ENCODE data around the gene TIMM9. TPM values are rescaled to one million over a fixed set of nuclear protein-coding genes. Genes with fewer than 3 reads are reported as not detected.
A peak's percentile ranks its signal among the peaks of the same experiment; 100 is the strongest.

TIMM9 gene
- total RNA-seq (10 to 100 TPM; 25.5 to 35.8 (median 30.9) TPM), polyA plus RNA-seq (42.5 TPM)
- long read RNA-seq, donor 1, partial matches to known transcripts: 9 of 11 reads
- long read RNA-seq, donor 1, other reads (novel, unspliced or antisense): 2 of 11 reads
- long read RNA-seq, donor 2, partial matches to known transcripts: 2 of 4 reads
- long read RNA-seq, donor 2, other reads (novel, unspliced or antisense): 0 of 4 reads
- long read RNA-seq, donor 3, partial matches to known transcripts: 12 of 13 reads
- long read RNA-seq, donor 3, other reads (novel, unspliced or antisense): 0 of 13 reads
- long read RNA-seq, donor 4, partial matches to known transcripts: 4 of 5 reads
- long read RNA-seq, donor 4, other reads (novel, unspliced or antisense): 1 of 5 reads

DNA sequence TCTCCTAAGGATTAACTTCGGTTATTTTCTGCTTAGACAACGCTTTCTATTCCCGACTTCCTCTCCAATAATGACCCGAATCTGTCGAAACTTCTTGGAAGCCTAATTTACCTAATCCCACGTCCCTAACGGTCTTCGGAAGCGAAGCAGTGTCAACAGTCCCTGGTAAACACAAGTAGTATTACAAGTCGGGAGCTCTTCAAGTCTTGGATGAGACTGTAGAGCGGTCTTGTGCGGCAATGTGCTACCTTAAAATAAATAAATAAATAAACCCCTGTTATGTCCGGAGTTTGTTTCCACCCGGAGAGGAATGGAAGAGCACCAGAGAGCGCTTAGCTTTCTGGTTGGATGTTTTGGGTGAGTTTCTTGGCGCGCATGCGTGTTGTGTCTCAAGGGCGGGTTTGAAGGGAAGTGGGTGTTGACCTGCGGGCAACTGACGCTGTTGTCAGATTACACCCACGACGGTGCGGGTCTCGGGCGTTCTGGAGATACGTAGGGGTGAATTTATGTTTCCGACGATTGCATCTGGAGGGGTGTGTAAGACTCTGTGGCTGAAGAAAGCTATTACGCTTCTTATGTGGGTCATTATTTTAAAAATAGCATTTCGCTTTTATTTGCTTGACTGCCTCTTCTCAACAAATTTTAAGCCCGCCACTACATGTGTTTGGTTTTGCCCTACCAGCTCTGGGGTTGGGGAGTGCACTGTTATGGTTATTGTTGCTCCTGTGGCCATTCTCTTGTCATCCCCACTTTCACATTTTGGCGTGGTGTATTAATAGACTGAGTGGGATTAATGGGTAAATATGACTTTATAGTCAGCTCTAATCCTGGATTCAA lies at the start of gene TIMM9, which contains the start of gene KIAA0586:
Gene TIMM9 (minus strand): TSS at position 251 of the 837 bp plus-strand sequence. CDS start 15,586 bp downstream, outside the sequence.
Gene KIAA0586 (plus strand): TSS at position 439 of the 837 bp plus-strand sequence. CDS start 546 bp downstream, outside the sequence.
- Histone ChIP-seq H3K4me1 (ENCODE audit: control insufficient read depth, insufficient read depth, low read length) (no peaks in the 10 kb centered on the region), H3K27me3 (ENCODE audit: control insufficient read depth, insufficient read depth) (no peaks in the 10 kb centered on the region), H3K9me3 (ENCODE audit: control insufficient read depth, low read length) (no peaks in the 10 kb centered on the region), H3K4me3 (ENCODE audit: low read length) (peak within 1 kb of the TSS; percentile 67), H3K27ac (ENCODE audit: low read length) (peak within 1 kb of the TSS; percentile 92)
- DNase-seq (peak; percentile 97 to 98 (median 97)), ATAC-seq (peak; percentile 98)
- WGBS: under 1% methylated on average over 33 of the region's 33 CpGs
- intact Hi-C loops (cut with DNase I): no loop called here

- intact Hi-C loops (cut with DNase I): no loop called here
- WGBS: 99% methylated on average over 1 of the region's 1 CpG
- H3K4me1 ChIP-seq (ENCODE audit: control insufficient read depth, insufficient read depth, low read length): no peaks in the 10 kb centered on the region
Observed at GRCh38 chr14:58476320-58476719, 49.0 kb upstream of the TIMM9 start.

GRCh38 chr14:58469309-58469708 lies 42.0 kb upstream of the TIMM9 start:
- H3K4me1 ChIP-seq (ENCODE audit: control insufficient read depth, insufficient read depth, low read length): no peaks in the 10 kb centered on the region
- H3K9me3 ChIP-seq (ENCODE audit: control insufficient read depth, low read length): no peaks in the 10 kb centered on the region
- ATAC-seq: no peak
- H3K27ac ChIP-seq (ENCODE audit: low read length): no peak overlapping the region
- no peaks in the 10 kb centered on the region for H3K27me3 ChIP-seq (ENCODE audit: control insufficient read depth, insufficient read depth)
- no peak overlapping the region for H3K4me3 ChIP-seq (ENCODE audit: low read length)
- intact Hi-C loops (cut with DNase I): no loop called here
- no peak for DNase-seq
- 93% methylated on average over 5 of the region's 5 CpGs for whole genome bisulfite sequencing

More at GRCh38 chr14:58476320-58476719, 49.0 kb upstream of the TIMM9 start:
- H3K27ac ChIP-seq (ENCODE audit: low read length): no peak overlapping the region
- no peak overlapping the region for H3K4me3 ChIP-seq (ENCODE audit: low read length)
- ATAC-seq (no peak), DNase-seq (no peak)
- H3K27me3 ChIP-seq (ENCODE audit: control insufficient read depth, insufficient read depth): no peaks in the 10 kb centered on the region
- H3K9me3 ChIP-seq (ENCODE audit: control insufficient read depth, low read length): no peaks in the 10 kb centered on the region

DNA sequence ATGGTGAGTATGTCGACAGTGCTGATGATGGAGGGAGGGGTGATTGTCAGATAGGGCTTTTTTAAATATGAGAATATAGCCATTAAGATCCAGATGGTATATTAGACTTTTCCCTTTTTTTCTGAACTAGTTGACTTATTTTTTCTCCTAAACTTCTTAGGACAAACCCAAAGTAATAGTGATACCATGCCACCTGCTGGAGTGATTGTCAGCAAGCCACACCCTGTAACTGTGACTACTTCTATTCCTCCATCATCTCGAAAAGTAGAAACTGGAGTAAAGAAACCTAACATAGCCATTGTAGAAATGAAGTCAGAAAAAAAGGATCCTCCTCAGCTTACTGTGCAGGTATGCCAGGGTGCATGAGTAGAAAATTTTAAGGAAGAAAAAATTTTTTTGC lies 40.2 kb upstream of the TIMM9 start:
- WGBS: 94% methylated on average over 2 of the region's 2 CpGs
- ATAC-seq (no peak), DNase-seq (no peak)
- H3K27ac ChIP-seq (ENCODE audit: low read length): no peak overlapping the region
- no peak overlapping the region for H3K4me3 ChIP-seq (ENCODE audit: low read length)
- no peaks in the 10 kb centered on the region for H3K9me3 ChIP-seq (ENCODE audit: control insufficient read depth, low read length)
- no peaks in the 10 kb centered on the region for H3K27me3 ChIP-seq (ENCODE audit: control insufficient read depth, insufficient read depth)
- intact Hi-C loops (cut with DNase I): no loop called here
- H3K4me1 ChIP-seq (ENCODE audit: control insufficient read depth, insufficient read depth, low read length): no peaks in the 10 kb centered on the region

DNA sequence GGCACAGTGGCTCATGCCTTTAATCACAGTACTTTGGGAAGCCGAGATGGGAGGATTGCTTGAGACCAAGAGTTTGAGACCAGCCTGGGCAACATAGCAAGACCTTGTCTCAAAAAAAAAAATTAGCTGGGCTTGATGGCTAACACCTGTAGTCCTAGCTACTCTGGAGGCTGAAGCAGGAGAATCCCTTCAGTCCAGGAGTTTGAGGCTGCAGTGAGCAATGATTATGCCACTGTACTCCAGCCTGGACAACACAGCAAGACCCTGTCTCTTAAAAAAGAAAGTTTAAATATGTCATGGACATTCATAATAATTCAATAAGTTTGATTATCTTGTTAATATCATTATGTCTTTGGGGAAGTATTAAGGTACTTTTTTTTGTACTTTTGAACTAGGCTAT lies 39.1 kb upstream of the TIMM9 start:
- WGBS: 93% methylated on average over 1 of the region's 1 CpG
- no peak for DNase-seq
- intact Hi-C loops (cut with DNase I): no loop called here
- no peaks in the 10 kb centered on the region for H3K9me3 ChIP-seq (ENCODE audit: control insufficient read depth, low read length)
- no peak for ATAC-seq
- H3K27me3 ChIP-seq (ENCODE audit: control insufficient read depth, insufficient read depth): no peaks in the 10 kb centered on the region
- H3K4me1 ChIP-seq (ENCODE audit: control insufficient read depth, insufficient read depth, low read length): no peaks in the 10 kb centered on the region
- no peak overlapping the region for H3K4me3 ChIP-seq (ENCODE audit: low read length)
- no peak overlapping the region for H3K27ac ChIP-seq (ENCODE audit: low read length)

DNA sequence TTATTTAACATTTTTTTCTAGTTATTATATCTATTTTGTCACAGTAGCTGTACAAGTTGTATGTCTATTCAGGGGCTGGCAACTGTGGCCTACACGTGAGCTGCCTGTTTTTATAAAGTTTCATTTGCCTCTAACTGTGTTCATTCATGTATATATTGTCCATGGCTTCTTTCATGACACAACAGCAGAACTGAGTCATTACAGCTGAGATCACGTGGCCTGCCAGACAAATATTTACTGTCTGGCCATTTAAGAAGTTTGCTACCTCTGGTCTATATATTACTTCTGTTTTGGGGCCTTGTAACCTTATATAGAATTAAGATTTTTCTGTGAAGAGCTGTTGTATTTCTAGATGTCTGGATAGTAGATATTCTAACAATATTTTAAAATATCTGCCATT lies 38.1 kb upstream of the TIMM9 start:
- H3K27ac ChIP-seq (ENCODE audit: low read length): no peak overlapping the region
- 88% methylated on average over 2 of the region's 2 CpGs for WGBS

GRCh38 chr14:58464652-58465051 lies 37.3 kb upstream of the TIMM9 start:
- DNase-seq: no peak
- Histone ChIP-seq H3K27me3 (ENCODE audit: control insufficient read depth, insufficient read depth) (no peaks in the 10 kb centered on the region), H3K27ac (ENCODE audit: low read length) (no peak overlapping the region), H3K9me3 (ENCODE audit: control insufficient read depth, low read length) (no peaks in the 10 kb centered on the region), H3K4me3 (ENCODE audit: low read length) (no peak overlapping the region), H3K4me1 (ENCODE audit: control insufficient read depth, insufficient read depth, low read length) (no peaks in the 10 kb centered on the region)
- intact Hi-C loops (cut with DNase I): no loop called here
- ATAC-seq: no peak
- WGBS: 96% methylated on average over 8 of the region's 8 CpGs

More for the DNA sequence above, 38.1 kb upstream of the TIMM9 start:
- H3K4me3 ChIP-seq (ENCODE audit: low read length): no peak overlapping the region
- H3K4me1 ChIP-seq (ENCODE audit: control insufficient read depth, insufficient read depth, low read length): no peaks in the 10 kb centered on the region
- ATAC-seq (no peak), DNase-seq (no peak)
- no peaks in the 10 kb centered on the region for H3K9me3 ChIP-seq (ENCODE audit: control insufficient read depth, low read length)
- no peaks in the 10 kb centered on the region for H3K27me3 ChIP-seq (ENCODE audit: control insufficient read depth, insufficient read depth)
- intact Hi-C loops (cut with DNase I): no loop called here

DNA sequence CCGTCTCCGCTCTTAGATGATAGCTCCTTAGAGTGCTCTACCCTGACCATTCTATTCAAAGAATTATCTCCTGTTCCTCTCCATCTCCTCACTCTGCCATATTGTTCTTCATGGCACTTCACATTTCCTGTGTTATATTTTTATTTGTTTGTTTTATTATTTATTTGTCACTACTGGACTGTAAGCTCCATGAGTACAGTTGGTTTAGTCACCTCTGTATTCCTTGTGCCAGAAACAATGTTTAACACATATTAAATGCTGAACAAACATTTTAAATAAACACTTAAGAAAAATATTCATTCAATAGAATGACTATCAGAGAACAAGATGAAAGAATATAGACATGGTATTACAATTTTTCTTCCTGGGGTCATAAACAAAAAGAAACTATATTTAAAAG lies 35.8 kb upstream of the TIMM9 start:
- intact Hi-C loops (cut with DNase I): no loop called here
- no peak for DNase-seq
- Histone ChIP-seq H3K4me1 (ENCODE audit: control insufficient read depth, insufficient read depth, low read length) (no peaks in the 10 kb centered on the region), H3K27ac (ENCODE audit: low read length) (no peak overlapping the region), H3K4me3 (ENCODE audit: low read length) (no peak overlapping the region), H3K9me3 (ENCODE audit: control insufficient read depth, low read length) (no peaks in the 10 kb centered on the region), H3K27me3 (ENCODE audit: control insufficient read depth, insufficient read depth) (no peaks in the 10 kb centered on the region)
- 99% methylated on average over 2 of the region's 2 CpGs for WGBS
- no peak for ATAC-seq

GRCh38 chr14:58460772-58461171 lies 33.4 kb upstream of the TIMM9 start:
- intact Hi-C loops (cut with DNase I): no loop called here
- no peaks in the 10 kb centered on the region for H3K9me3 ChIP-seq (ENCODE audit: control insufficient read depth, low read length)
- no peak overlapping the region for H3K27ac ChIP-seq (ENCODE audit: low read length)
- H3K27me3 ChIP-seq (ENCODE audit: control insufficient read depth, insufficient read depth): no peaks in the 10 kb centered on the region
- ATAC-seq (no peak), DNase-seq (no peak)
- WGBS: 88% methylated on average over 2 of the region's 2 CpGs
- H3K4me1 ChIP-seq (ENCODE audit: control insufficient read depth, insufficient read depth, low read length): no peaks in the 10 kb centered on the region
- H3K4me3 ChIP-seq (ENCODE audit: low read length): no peak overlapping the region

- Histone ChIP-seq H3K4me1 (ENCODE audit: control insufficient read depth, insufficient read depth, low read length) (no peaks in the 10 kb centered on the region), H3K4me3 (ENCODE audit: low read length) (no peak overlapping the region), H3K27ac (ENCODE audit: low read length) (no peak overlapping the region), H3K9me3 (ENCODE audit: control insufficient read depth, low read length) (no peaks in the 10 kb centered on the region), H3K27me3 (ENCODE audit: control insufficient read depth, insufficient read depth) (no peaks in the 10 kb centered on the region)
- WGBS: 94% methylated on average over 9 of the region's 9 CpGs
- DNase-seq (no peak), ATAC-seq (no peak)
- intact Hi-C loops (cut with DNase I): no loop called here
Observed at GRCh38 chr14:58455593-58456265, 28.4 kb upstream of the TIMM9 start.

DNA sequence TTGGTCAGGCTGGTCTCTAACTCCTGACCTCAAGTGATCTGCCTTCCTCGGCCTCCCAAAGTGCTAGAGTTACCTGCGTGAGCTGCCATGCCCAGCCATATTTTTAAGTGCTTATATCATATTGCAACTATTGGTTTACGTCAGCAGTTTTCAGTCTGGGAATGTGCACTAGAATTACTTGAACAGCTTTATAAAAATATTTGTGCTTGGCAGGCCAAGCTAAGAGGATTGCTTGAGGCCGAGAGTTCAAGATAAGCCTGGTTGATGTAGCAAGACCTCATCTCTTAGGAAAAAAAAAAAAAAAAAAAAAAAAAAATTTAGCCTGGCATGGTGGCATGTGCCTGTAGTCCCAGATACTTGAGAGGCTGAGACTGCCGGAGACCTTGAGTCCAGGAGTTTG lies 17.3 kb upstream of the TIMM9 start:
- ATAC-seq (no peak), DNase-seq (no peak)
- H3K4me3 ChIP-seq (ENCODE audit: low read length): no peak overlapping the region
- no peak overlapping the region for H3K27ac ChIP-seq (ENCODE audit: low read length)
- H3K4me1 ChIP-seq (ENCODE audit: control insufficient read depth, insufficient read depth, low read length): no peaks in the 10 kb centered on the region
- intact Hi-C loops (cut with DNase I): no loop called here
- no peaks in the 10 kb centered on the region for H3K9me3 ChIP-seq (ENCODE audit: control insufficient read depth, low read length)
- 80% methylated on average over 5 of the region's 5 CpGs for WGBS
- no peaks in the 10 kb centered on the region for H3K27me3 ChIP-seq (ENCODE audit: control insufficient read depth, insufficient read depth)

Data from right cardiac atrium (tissue), 5 donors.